Measurements from ENCODE around the gene PRRT1B.

GRCh38 chr9:131521822-131522221 lies 23.5 kb upstream of the PRRT1B start:
- no peak for TF ChIP-seq CTCF (conservative IDR thresholded peaks at IDR 0.05; ENCODE audit: low read depth, low read length)
- TF ChIP-seq MXI1 (IDR thresholded peaks at IDR 0.05; ENCODE audit: borderline replicate concordance, low read depth, low read length): no peak
- no peak for TF ChIP-seq POLR2A (IDR thresholded peaks at IDR 0.05; ENCODE audit: low read depth, low read length)

All from IMR-90 (cell line).